NCI-H82 treated with DMSO at 0.1 percent for 48 hours (cell line): ENCODE measurements around the gene WDR83.
"Not testable (repeated sequence)": the region's sequence is repeated elsewhere in the genome, so short reads cannot be mapped to it uniquely, and the experiment has no call there.

Experiments used
- DNase-seq: peaks from one replicate; lab custom pipeline; 2025; ENCODE audit not compliant: unreplicated experiment; lab: John Stamatoyannopoulos, UW

The WDR83 gene

GRCh38 chr19:12655546-12655945 is 11.1 kb upstream of the WDR83 start:
- no peak for DNase-seq

GRCh38 chr19:12656899-12657571 is 9.6 kb upstream of the WDR83 start:
- DNase-seq, result no peak

GRCh38 chr19:12657966-12658365 is 8.6 kb upstream of the WDR83 start:
- no peak for DNase-seq

- DNase-seq, result no peak
Observed at GRCh38 chr19:12660980-12661379, 5.6 kb upstream of the WDR83 start.

- DNase-seq, result peak; percentile 12
Observed at GRCh38 chr19:12664406-12665280, 2.0 kb upstream of the WDR83 start.

GRCh38 chr19:12665281-12665573 is 1.4 kb upstream of the WDR83 start:
- DNase-seq, result no peak

GRCh38 chr19:12665671-12666264 is 839 bp upstream of the WDR83 start:
- DNase-seq, result no peak

- DNase-seq, result no peak
Observed at GRCh38 chr19:12667731-12668302, 1.2 kb downstream of the WDR83 start.

GRCh38 chr19:12668346-12668745 is 1.7 kb downstream of the WDR83 start:
- no peak for DNase-seq

GRCh38 chr19:12668932-12669269 is 2.3 kb downstream of the WDR83 start:
- no peak for DNase-seq

- peak; percentile 91 for DNase-seq
Observed at GRCh38 chr19:12669270-12670158, 2.9 kb downstream of the WDR83 start.

GRCh38 chr19:12670159-12670928 is 3.7 kb downstream of the WDR83 start:
- no peak for DNase-seq

GRCh38 chr19:12672744-12673143 is 6.1 kb downstream of the WDR83 start:
- no peak for DNase-seq

- DNase-seq, result no peak
Observed at GRCh38 chr19:12675399-12675798, 8.8 kb downstream of the WDR83 start.

GRCh38 chr19:12675940-12676339 is 9.3 kb downstream of the WDR83 start:
- DNase-seq, result no peak

GRCh38 chr19:12676384-12676792 is 9.8 kb downstream of the WDR83 start:
- peak; percentile 65 for DNase-seq

GRCh38 chr19:12676928-12677327 is 10.3 kb downstream of the WDR83 start:
- DNase-seq, result no peak

- DNase-seq, result not testable (repeated sequence)
Observed at GRCh38 chr19:12678039-12678438, 11.4 kb downstream of the WDR83 start.

- DNase-seq, result no peak
Observed at GRCh38 chr19:12680034-12680433, 13.4 kb downstream of the WDR83 start.
